ENCODE results near the gene SPRY1. TPM values are rescaled to one million over a fixed set of nuclear protein-coding genes. Genes with fewer than 3 reads are reported as not detected.

The SPRY1 gene
- total RNA-seq, 1 experiment from 2014 or later = 4.8 TPM

DNA sequence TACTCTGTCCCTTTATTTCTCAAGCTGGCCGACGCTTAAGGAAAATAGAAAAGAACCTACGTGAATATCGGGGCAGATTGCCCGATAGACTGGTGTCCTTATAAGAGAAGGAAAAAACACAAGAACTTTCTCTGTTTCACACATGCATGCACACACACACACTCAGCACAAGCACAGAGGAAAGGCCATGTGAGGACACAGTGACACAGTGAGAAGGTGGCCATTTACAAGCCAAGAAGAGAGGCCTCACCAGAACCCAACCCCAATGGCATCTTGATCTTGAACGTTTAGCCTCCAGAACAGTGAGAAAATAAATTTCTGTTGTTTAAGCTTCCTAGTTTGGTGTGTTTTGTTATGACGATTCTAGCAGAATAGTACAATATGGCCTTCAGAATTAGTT is 37.0 kb downstream of the SPRY1 start:
- Histone ChIP-seq H3K9me3 (ENCODE audit: control insufficient read depth in 1 of 2, insufficient read depth in 1 of 2, low read depth in 1 of 2, low read length in 2 of 2) (no peaks in the 10 kb centered on the region), H3K79me2 (ENCODE audit: insufficient read depth, low read length) (no peaks in the 10 kb centered on the region), H3K27ac (ENCODE audit: low read depth, low read length) (no peak overlapping the region), H2AFZ (ENCODE audit: low read depth, low read length, poor library complexity, severe bottlenecking) (no peak overlapping the region), H4K20me1 (ENCODE audit: insufficient read depth) (no peaks in the 10 kb centered on the region), H3K4me1 (ENCODE audit: control insufficient read depth in 1 of 2, insufficient read depth in 2 of 2, low read length in 2 of 2) (no peaks in the 10 kb centered on the region), H3K9me2 (ENCODE audit: insufficient read depth) (no peaks in the 10 kb centered on the region), H3K36me3 (ENCODE audit: control insufficient read depth in 1 of 2, insufficient read depth in 2 of 2, low read length in 2 of 2) (no peaks in the 10 kb centered on the region), H3K4me2 (ENCODE audit: low read length) (no peak overlapping the region), H3K9ac (ENCODE audit: low read length) (no peak overlapping the region), H3K4me3 (replicated peaks in 1 of 2; ENCODE audit: low read depth in 1 of 2, low read length in 2 of 2) (no peak overlapping the region), H3K27me3 (ENCODE audit: insufficient read depth, low read length) (no peaks in the 10 kb centered on the region)
- DNase-seq (ENCODE audit: low read depth, low spot score) (no peak), ATAC-seq (no peak)
- intact Hi-C loops (cut with micrococcal nuclease) = no loop called here
- RAD21 ChIA-PET (ENCODE audit: low non-redundant PET in 1 of 2, low total read pairs in 2 of 2, uncharacterized antibody in 2 of 2, unreplicated experiment in 2 of 2) = no interaction called here
- BruUV-seq (replicated peaks) = no TSS peak
- CTCF ChIA-PET = no interaction called here
- TF ChIP-seq RAD21 (IDR thresholded peaks at IDR 0.05; ENCODE audit: low read depth) (no peak), ZFX (IDR thresholded peaks at IDR 0.05) (no peak), ELF1 (IDR thresholded peaks at IDR 0.05; ENCODE audit: borderline replicate concordance, low read depth) (no peak), YY1 (IDR thresholded peaks at IDR 0.05; ENCODE audit: extremely low read depth, insufficient replicate concordance, low read depth, low read length) (no peak), SRF (IDR thresholded peaks at IDR 0.05; ENCODE audit: low read depth) (no peak), CEBPB (IDR thresholded peaks at IDR 0.05; ENCODE audit: low read depth) (no peak), EGR1 (IDR thresholded peaks at IDR 0.05; ENCODE audit: low read depth) (no peak), EZH2 (IDR thresholded peaks at IDR 0.05) (no peak)
- TF ChIP-seq, protein P1, sequence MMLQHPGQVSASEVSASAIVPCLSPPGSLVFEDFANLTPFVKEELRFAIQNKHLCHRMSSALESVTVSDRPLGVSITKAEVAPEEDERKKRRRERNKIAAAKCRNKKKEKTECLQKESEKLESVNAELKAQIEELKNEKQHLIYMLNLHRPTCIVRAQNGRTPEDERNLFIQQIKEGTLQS (IDR thresholded peaks at IDR 0.05) = no peak
- TF ChIP-seq, protein P2, sequence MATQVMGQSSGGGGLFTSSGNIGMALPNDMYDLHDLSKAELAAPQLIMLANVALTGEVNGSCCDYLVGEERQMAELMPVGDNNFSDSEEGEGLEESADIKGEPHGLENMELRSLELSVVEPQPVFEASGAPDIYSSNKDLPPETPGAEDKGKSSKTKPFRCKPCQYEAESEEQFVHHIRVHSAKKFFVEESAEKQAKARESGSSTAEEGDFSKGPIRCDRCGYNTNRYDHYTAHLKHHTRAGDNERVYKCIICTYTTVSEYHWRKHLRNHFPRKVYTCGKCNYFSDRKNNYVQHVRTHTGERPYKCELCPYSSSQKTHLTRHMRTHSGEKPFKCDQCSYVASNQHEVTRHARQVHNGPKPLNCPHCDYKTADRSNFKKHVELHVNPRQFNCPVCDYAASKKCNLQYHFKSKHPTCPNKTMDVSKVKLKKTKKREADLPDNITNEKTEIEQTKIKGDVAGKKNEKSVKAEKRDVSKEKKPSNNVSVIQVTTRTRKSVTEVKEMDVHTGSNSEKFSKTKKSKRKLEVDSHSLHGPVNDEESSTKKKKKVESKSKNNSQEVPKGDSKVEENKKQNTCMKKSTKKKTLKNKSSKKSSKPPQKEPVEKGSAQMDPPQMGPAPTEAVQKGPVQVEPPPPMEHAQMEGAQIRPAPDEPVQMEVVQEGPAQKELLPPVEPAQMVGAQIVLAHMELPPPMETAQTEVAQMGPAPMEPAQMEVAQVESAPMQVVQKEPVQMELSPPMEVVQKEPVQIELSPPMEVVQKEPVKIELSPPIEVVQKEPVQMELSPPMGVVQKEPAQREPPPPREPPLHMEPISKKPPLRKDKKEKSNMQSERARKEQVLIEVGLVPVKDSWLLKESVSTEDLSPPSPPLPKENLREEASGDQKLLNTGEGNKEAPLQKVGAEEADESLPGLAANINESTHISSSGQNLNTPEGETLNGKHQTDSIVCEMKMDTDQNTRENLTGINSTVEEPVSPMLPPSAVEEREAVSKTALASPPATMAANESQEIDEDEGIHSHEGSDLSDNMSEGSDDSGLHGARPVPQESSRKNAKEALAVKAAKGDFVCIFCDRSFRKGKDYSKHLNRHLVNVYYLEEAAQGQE (IDR thresholded peaks at IDR 0.05; ENCODE audit: low read depth) = no peak
- TF ChIP-seq, protein P3, sequence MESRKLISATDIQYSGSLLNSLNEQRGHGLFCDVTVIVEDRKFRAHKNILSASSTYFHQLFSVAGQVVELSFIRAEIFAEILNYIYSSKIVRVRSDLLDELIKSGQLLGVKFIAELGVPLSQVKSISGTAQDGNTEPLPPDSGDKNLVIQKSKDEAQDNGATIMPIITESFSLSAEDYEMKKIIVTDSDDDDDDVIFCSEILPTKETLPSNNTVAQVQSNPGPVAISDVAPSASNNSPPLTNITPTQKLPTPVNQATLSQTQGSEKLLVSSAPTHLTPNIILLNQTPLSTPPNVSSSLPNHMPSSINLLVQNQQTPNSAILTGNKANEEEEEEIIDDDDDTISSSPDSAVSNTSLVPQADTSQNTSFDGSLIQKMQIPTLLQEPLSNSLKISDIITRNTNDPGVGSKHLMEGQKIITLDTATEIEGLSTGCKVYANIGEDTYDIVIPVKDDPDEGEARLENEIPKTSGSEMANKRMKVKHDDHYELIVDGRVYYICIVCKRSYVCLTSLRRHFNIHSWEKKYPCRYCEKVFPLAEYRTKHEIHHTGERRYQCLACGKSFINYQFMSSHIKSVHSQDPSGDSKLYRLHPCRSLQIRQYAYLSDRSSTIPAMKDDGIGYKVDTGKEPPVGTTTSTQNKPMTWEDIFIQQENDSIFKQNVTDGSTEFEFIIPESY (IDR thresholded peaks at IDR 0.05; ENCODE audit: extremely low read depth, insufficient replicate concordance, low read length) = no peak
- TF ChIP-seq, protein P4, sequence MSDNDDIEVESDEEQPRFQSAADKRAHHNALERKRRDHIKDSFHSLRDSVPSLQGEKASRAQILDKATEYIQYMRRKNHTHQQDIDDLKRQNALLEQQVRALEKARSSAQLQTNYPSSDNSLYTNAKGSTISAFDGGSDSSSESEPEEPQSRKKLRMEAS (IDR thresholded peaks at IDR 0.05) = no peak
- POLR2A ChIA-PET = no interaction called here
